Activated CD4-positive, alpha-beta memory T cell treated with anti-CD3 and anti-CD28 coated beads for 36 hours (primary cell): Measurements from ENCODE around the gene NFS1. TPM values are rescaled to one million over a fixed set of nuclear protein-coding genes. Genes with fewer than 3 reads are reported as not detected.
"Not testable (repeated sequence)": the region's sequence is repeated elsewhere in the genome, so short reads cannot be mapped to it uniquely, and the experiment has no call there.

Experiments
- CTCF ChIA-PET: fragments of 350-600 bp; sonication (Branson Sonifier 250); formaldehyde crosslinking; loops from one replicate; lab custom pipeline; 2021; ENCODE audit warnings: antibody characterized with exemption, inconsistent platforms; lab: Charles Lee
- POLR2A ChIA-PET: fragments of 350-600 bp; sonication (Branson Sonifier 250); formaldehyde crosslinking; loops from one replicate; lab custom pipeline; 2021; ENCODE audit warnings: antibody characterized with exemption; lab: Charles Lee
- DNase-seq: peaks from one replicate; pipeline ENCODE4 v3.0.0-alpha.2; 2020
- H3K27ac Mint-ChIP-seq: one replicate; pipeline ENCODE4 v1.8.0; 2021; ENCODE audit warnings: mixed read lengths
- H3K27me3 Mint-ChIP-seq: one replicate; pipeline ENCODE4 v1.8.0; 2021; ENCODE audit warnings: mixed read lengths
- H3K36me3 Mint-ChIP-seq: one replicate; pipeline ENCODE4 v1.8.0; 2021; ENCODE audit warnings: mixed read lengths
- H3K4me1 Mint-ChIP-seq: one replicate; pipeline ENCODE4 v1.8.0; 2021; ENCODE audit warnings: low read depth, mixed read lengths
- H3K4me3 Mint-ChIP-seq: one replicate; pipeline ENCODE4 v1.8.0; 2021; ENCODE audit warnings: mild to moderate bottlenecking, mixed read lengths
- H3K9me3 Mint-ChIP-seq: one replicate; pipeline ENCODE4 v1.8.0; 2021; ENCODE audit warnings: mixed read lengths
- intact Hi-C: fragments of 100-400 bp; cut with micrococcal nuclease; formaldehyde crosslinking; loops from one replicate; pipeline ENCODE4 v1.15.1; 2023
- total RNA-seq, 2 experiments: library from RNA; stranded (reverse); gene quantifications; one replicate each; pipeline ENCODE4 v1.2.3, GENCODE V29; 2021

NFS1 gene
- total RNA-seq, 2 experiments from 2014 or later, result 36.9 to 40.8 TPM

DNA sequence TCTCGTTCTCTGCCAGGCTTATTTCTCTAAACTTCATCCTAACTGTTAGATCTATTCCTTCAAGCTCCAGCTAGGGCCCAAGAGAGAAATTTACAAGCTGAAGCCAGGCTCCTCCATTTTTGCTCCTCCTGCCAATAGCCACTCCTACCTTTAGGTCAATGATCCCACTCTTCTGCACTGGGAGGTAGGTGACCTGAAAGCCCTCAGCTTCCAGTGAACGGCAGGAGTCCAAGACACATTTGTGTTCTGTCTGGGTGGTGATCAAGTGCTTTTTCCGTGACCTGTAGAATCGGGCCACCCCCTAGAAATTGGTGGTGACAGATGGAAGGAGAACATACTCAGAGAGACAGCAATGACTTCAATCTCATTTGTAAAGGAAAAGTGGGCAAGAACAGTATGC lies 8.9 kb downstream of the NFS1 start:
- H3K4me1 Mint-ChIP-seq, result no peaks in the 10 kb centered on the region
- no peak overlapping the region for H3K27ac Mint-ChIP-seq
- peaks cover 29% of the 10 kb centered on the region for H3K36me3 Mint-ChIP-seq
- H3K27me3 Mint-ChIP-seq, result no peaks in the 10 kb centered on the region
- no peaks in the 10 kb centered on the region for H3K9me3 Mint-ChIP-seq
- ChIA-PET CTCF (interaction anchor here (1.2 kb wide), 1 partner anchor 303 kb away, joined by 4 read pairs; no protein-coding TSS in a partner anchor), POLR2A (interaction anchor here (1.6 kb wide), 1 partner anchor 10 kb away, joined by 7 read pairs; no protein-coding TSS in a partner anchor)
- intact Hi-C loops, result no loop called here
- no peak overlapping the region for H3K4me3 Mint-ChIP-seq
- no peak for DNase-seq

GRCh38 chr20:35686872-35687271 lies 12.3 kb downstream of the NFS1 start:
- DNase-seq, result peak; percentile 18
- H3K27me3 Mint-ChIP-seq, H3K27ac Mint-ChIP-seq, POLR2A ChIA-PET, H3K4me3 Mint-ChIP-seq, H3K4me1 Mint-ChIP-seq, H3K9me3 Mint-ChIP-seq, intact Hi-C loops: not testable (repeated sequence)
- CTCF ChIA-PET, result interaction anchor here (0.7 kb wide), 1 partner anchor 306 kb away, joined by 4 read pairs; no protein-coding TSS in a partner anchor
- peaks cover 22% of the 10 kb centered on the region for H3K36me3 Mint-ChIP-seq

DNA sequence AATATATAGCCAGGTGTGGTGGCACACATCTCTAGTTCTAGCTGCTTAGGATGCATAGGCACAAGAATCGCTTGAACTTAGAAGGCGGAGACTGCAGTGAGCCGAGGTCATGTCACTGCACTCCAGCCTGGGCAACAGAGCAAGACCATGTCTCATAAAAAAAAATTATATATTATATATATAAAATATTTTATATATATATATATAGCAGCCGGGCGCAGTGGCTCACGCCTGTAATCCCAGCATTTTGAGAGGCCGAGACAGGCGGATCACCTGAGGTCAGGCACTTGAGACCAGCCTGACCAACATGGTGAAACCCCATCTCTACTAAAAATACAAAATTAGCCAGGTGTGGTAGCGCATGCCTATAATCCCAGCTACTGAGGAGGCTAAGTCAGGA lies 13.8 kb downstream of the NFS1 start:
- CTCF ChIA-PET, DNase-seq, H3K27me3 Mint-ChIP-seq, H3K9me3 Mint-ChIP-seq, H3K4me3 Mint-ChIP-seq, H3K27ac Mint-ChIP-seq, H3K4me1 Mint-ChIP-seq, POLR2A ChIA-PET, intact Hi-C loops: not testable (repeated sequence)
- H3K36me3 Mint-ChIP-seq, result peaks cover 18% of the 10 kb centered on the region

DNA sequence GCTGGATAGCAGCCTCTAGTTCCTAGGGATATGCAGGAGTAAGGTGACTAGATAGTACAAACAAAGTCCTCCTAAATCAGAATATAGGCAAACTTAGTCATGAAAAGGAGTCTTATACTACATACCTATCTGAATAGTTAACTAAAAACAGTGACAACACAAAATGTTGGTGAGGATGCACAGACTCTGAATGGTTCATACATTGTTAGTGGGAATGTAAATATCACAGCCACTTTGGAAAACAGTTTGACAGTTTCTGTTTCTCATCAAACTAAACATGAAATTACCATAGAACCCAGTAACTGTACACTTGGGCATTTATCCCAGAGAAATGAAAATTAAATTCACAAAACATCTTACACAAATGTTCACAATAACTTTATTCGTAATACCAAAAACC lies 17.2 kb downstream of the NFS1 start:
- POLR2A ChIA-PET, result no interaction called here
- intact Hi-C loops, result no loop called here

GRCh38 chr20:35680452-35681183 lies 18.5 kb downstream of the NFS1 start:
- no peaks in the 10 kb centered on the region for H3K4me1 Mint-ChIP-seq
- no peak overlapping the region for H3K4me3 Mint-ChIP-seq
- ChIA-PET CTCF (no interaction called here), POLR2A (no interaction called here)
- H3K27me3 Mint-ChIP-seq, result no peaks in the 10 kb centered on the region
- no peak overlapping the region for H3K27ac Mint-ChIP-seq
- DNase-seq, result no peak
- intact Hi-C loops, result no loop called here
- H3K36me3 Mint-ChIP-seq, result peaks cover 4% of the 10 kb centered on the region
- no peaks in the 10 kb centered on the region for H3K9me3 Mint-ChIP-seq

More for the DNA sequence above, 17.2 kb downstream of the NFS1 start:
- no peak for DNase-seq
- Mint-ChIP-seq H3K27ac (no peak overlapping the region), H3K27me3 (no peaks in the 10 kb centered on the region), H3K36me3 (peaks cover 5% of the 10 kb centered on the region), H3K4me1 (no peaks in the 10 kb centered on the region), H3K4me3 (no peak overlapping the region), H3K9me3 (no peaks in the 10 kb centered on the region)
- CTCF ChIA-PET, result no interaction called here

GRCh38 chr20:35674921-35675320 lies 24.2 kb downstream of the NFS1 start:
- no peak for DNase-seq
- Mint-ChIP-seq H3K36me3 (peaks cover 21% of the 10 kb centered on the region), H3K27ac (no peak overlapping the region), H3K27me3 (no peaks in the 10 kb centered on the region), H3K4me1 (no peaks in the 10 kb centered on the region), H3K4me3 (no peak overlapping the region), H3K9me3 (no peaks in the 10 kb centered on the region)
- CTCF ChIA-PET, result no interaction called here
- POLR2A ChIA-PET, result no interaction called here
- intact Hi-C loops, result no loop called here

- ChIA-PET CTCF (no interaction called here), POLR2A (no interaction called here)
- Mint-ChIP-seq H3K27me3 (no peaks in the 10 kb centered on the region), H3K36me3 (peaks cover 25% of the 10 kb centered on the region), H3K27ac (no peak overlapping the region), H3K4me3 (no peak overlapping the region), H3K9me3 (no peaks in the 10 kb centered on the region), H3K4me1 (no peaks in the 10 kb centered on the region)
- intact Hi-C loops, result no loop called here
- DNase-seq, result no peak
These were observed 25.3 kb downstream of the NFS1 start for GRCh38 chr20:35673884-35674283.

DNA sequence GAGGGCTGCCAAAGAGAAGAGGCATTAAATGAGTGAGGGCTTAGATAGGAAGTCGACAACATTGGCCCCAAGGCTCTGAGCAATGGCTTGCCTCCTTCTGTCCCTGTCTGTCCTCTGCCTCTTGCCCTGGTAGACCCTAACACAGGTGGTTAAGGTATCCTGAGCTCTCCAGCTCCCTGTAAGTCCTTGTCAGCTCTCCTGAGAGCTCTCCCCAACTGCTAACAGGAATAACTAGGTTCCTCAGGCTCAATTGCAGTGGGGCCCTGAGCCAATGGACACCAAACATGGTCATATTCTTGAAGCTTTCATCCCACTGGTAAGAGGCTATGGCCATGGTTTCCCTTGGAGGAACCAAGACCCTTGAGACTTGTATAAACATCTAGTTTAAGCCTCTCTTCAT lies 29.5 kb downstream of the NFS1 start:
- no peak overlapping the region for H3K27ac Mint-ChIP-seq
- peaks cover 3% of the 10 kb centered on the region for H3K4me1 Mint-ChIP-seq
- no peaks in the 10 kb centered on the region for H3K9me3 Mint-ChIP-seq
- POLR2A ChIA-PET, result no interaction called here
- no peak overlapping the region for H3K4me3 Mint-ChIP-seq
- intact Hi-C loops, result no loop called here
- H3K36me3 Mint-ChIP-seq, result peaks cover 26% of the 10 kb centered on the region
- CTCF ChIA-PET, result no interaction called here
- no peaks in the 10 kb centered on the region for H3K27me3 Mint-ChIP-seq
- DNase-seq, result no peak

- H3K36me3 Mint-ChIP-seq, result peaks cover 28% of the 10 kb centered on the region
- CTCF ChIA-PET, result no interaction called here
These were observed 29.9 kb downstream of the NFS1 start for GRCh38 chr20:35669221-35669620.

GRCh38 chr20:35665949-35666288 lies 33.2 kb downstream of the NFS1 start:
- DNase-seq, result no peak
- no peak overlapping the region for H3K4me3 Mint-ChIP-seq
- H3K9me3 Mint-ChIP-seq, result no peaks in the 10 kb centered on the region
- intact Hi-C loops, result loop anchor here (2.0 kb wide), 2 partner anchors 33 to 289 kb away; partner anchors contain the start of genes NFS1, ROMO1 and SCAND1
- H3K36me3 Mint-ChIP-seq, result peaks cover 23% of the 10 kb centered on the region
- peak overlapping the region; percentile 44 for H3K27ac Mint-ChIP-seq
- POLR2A ChIA-PET, result interaction anchor here (0.6 to 1.3 kb wide), 2 partner anchors 54 to 77 kb away, joined by 3 to 6 read pairs; no protein-coding TSS in a partner anchor
- CTCF ChIA-PET, result interaction anchor here (0.8 to 0.9 kb wide), 2 partner anchors 65 to 219 kb away, joined by 3 read pairs; no protein-coding TSS in a partner anchor
- peaks cover 27% of the 10 kb centered on the region for H3K4me1 Mint-ChIP-seq
- no peaks in the 10 kb centered on the region for H3K27me3 Mint-ChIP-seq

More at GRCh38 chr20:35669221-35669620, 29.9 kb downstream of the NFS1 start:
- Mint-ChIP-seq H3K4me1 (peaks cover 3% of the 10 kb centered on the region), H3K27me3 (no peaks in the 10 kb centered on the region), H3K9me3 (no peaks in the 10 kb centered on the region), H3K27ac (no peak overlapping the region), H3K4me3 (no peak overlapping the region)
- DNase-seq, result no peak
- intact Hi-C loops, result no loop called here
- POLR2A ChIA-PET, result no interaction called here

- CTCF ChIA-PET, result interaction anchor here (0.8 to 6.3 kb wide), 5 partner anchors 35 to 289 kb away, joined by 3 to 70 read pairs (median 5); partner anchors contain the start of genes NFS1, ROMO1, SCAND1 and SPAG4
- Mint-ChIP-seq H3K27ac (peak within 1 kb of the TSS; percentile 98), H3K9me3 (no peaks in the 10 kb centered on the region), H3K27me3 (no peaks in the 10 kb centered on the region), H3K4me1 (peaks cover 40% of the 10 kb centered on the region), H3K36me3 (peaks cover 25% of the 10 kb centered on the region), H3K4me3 (peak within 1 kb of the TSS; percentile 91)
- peak; percentile 96 for DNase-seq
- intact Hi-C loops, result loop anchor here (2.0 to 5.0 kb wide), 6 partner anchors 34 to 362 kb away; partner anchors contain the start of genes CEP250, ERGIC3, NFS1 and PHF20
- POLR2A ChIA-PET, result interaction anchor here (0.8 to 6.8 kb wide), 13 partner anchors 9 to 290 kb away, joined by 3 to 93 read pairs (median 6); partner anchors contain the start of genes CEP250, PHF20, RBM39 and SCAND1
These were observed 34.5 kb downstream of the NFS1 start, which contains the start of the genes CPNE1 and RBM12 for GRCh38 chr20:35664466-35665206. Gene CPNE1, minus strand, starts transcription at chr20:35664900. Its CDS starts 31,977 bp downstream, at chr20:35632923. Gene RBM12, minus strand, starts transcription at chr20:35664900. Its CDS starts 9,578 bp downstream, at chr20:35655322.
